Caco-2 (cell line): ENCODE measurements around the gene WDR27. TPM values are rescaled to one million over a fixed set of nuclear protein-coding genes. Genes with fewer than 3 reads are reported as not detected.
A peak's percentile ranks its signal among the peaks of the same experiment; 100 is the strongest.
"Not testable (repeated sequence)": the region's sequence is repeated elsewhere in the genome, so short reads cannot be mapped to it uniquely, and the experiment has no call there.

Source experiments
- BruUV-seq: library from RNA; stranded (reverse); fragments of 400-500 nt; replicated peaks from 2 replicates; lab custom pipeline; 2021; lab: Mats Ljungman, UMichigan
- CTCF ChIA-PET: fragments of 300-600 bp; sonication (Branson Sonifier 250); formaldehyde crosslinking; loops from one replicate; lab custom pipeline; 2022; ENCODE audit warnings: antibody characterized with exemption; lab: Charles Lee
- POLR2A ChIA-PET: fragments of 300-600 bp; sonication (Branson Sonifier 250); formaldehyde crosslinking; loops from one replicate; lab custom pipeline; 2022; ENCODE audit warnings: antibody characterized with exemption; lab: Charles Lee
- DNase-seq, 2 experiments: peaks; one replicate each; pipeline versions ENCODE4 v3.0.0 to v3.0.0-alpha.2; 2020 to 2022
- H3K27me3 ChIP-seq: replicated peaks from 2 replicates; pipeline ENCODE4 v1.6.0; 2011; ENCODE audit warnings: low read length; ENCODE audit not compliant: control insufficient read depth, insufficient read depth
- H3K36me3 ChIP-seq: 2 replicates; pipeline ENCODE4 v1.5.1; 2011; ENCODE audit warnings: low read length; ENCODE audit not compliant: control insufficient read depth, insufficient read depth
- H3K4me1 ChIP-seq: fragments of 250-450 bp; sonication (Bioruptor Pico); 2 replicates; pipeline ENCODE4 v1.5.1; 2020; ENCODE audit warnings: mild to moderate bottlenecking
- H3K4me3 ChIP-seq: 2 replicates; pipeline ENCODE4 v1.5.1; 2011; ENCODE audit warnings: low read depth, mild to moderate bottlenecking, control low read depth, low read length
- H3K9me3 ChIP-seq: fragments of 250-450 bp; sonication (Bioruptor Pico); 2 replicates; pipeline ENCODE4 v1.5.1; 2020; ENCODE audit warnings: mild to moderate bottlenecking, moderate library complexity
- H3K27ac Mint-ChIP-seq: one replicate; pipeline ENCODE4 v1.8.0; 2022; ENCODE audit warnings: mixed read lengths; ENCODE audit not compliant: unreplicated experiment
- H3K27me3 Mint-ChIP-seq: one replicate; pipeline ENCODE4 v1.8.0; 2022; ENCODE audit warnings: mixed read lengths; ENCODE audit not compliant: insufficient read depth, unreplicated experiment
- H3K36me3 Mint-ChIP-seq: one replicate; pipeline ENCODE4 v1.8.0; 2022; ENCODE audit warnings: mild to moderate bottlenecking, mixed read lengths; ENCODE audit not compliant: insufficient read depth, unreplicated experiment
- H3K4me1 Mint-ChIP-seq: one replicate; pipeline ENCODE4 v1.8.0; 2022; ENCODE audit warnings: low read depth, mixed read lengths; ENCODE audit not compliant: unreplicated experiment
- H3K4me3 Mint-ChIP-seq: one replicate; pipeline ENCODE4 v1.8.0; 2022; ENCODE audit warnings: mild to moderate bottlenecking, moderate library complexity, mixed read lengths; ENCODE audit not compliant: unreplicated experiment
- H3K9me3 Mint-ChIP-seq: one replicate; pipeline ENCODE4 v1.8.0; 2022; ENCODE audit warnings: mixed read lengths; ENCODE audit not compliant: unreplicated experiment
- intact Hi-C: fragments of 100-400 bp; cut with micrococcal nuclease; formaldehyde crosslinking; loops from one replicate; pipeline ENCODE4 v1.10.0; 2022; ENCODE audit not compliant: unreplicated experiment
- total RNA-seq: library from RNA; stranded (reverse); gene quantifications from 2 replicates; pipeline ENCODE4 v1.2.3, GENCODE V29; 2022
- TF ChIP-seq, protein P1 (sequence below), 2 experiments: fragments of 200-600 bp in 1 of 2; IDR thresholded peaks; 1 replicate in 1 of 2; 2 replicates in 1 of 2; pipeline versions ENCODE4 v1.5.1 to v1.8.0; 2011 to 2022; ENCODE audit warnings: antibody characterized with exemption in 1 of 2, control low read depth in 1 of 2, inconsistent platforms in 1 of 2, low read depth in 1 of 2, low read length in 1 of 2, mild to moderate bottlenecking in 1 of 2, moderate library complexity in 1 of 2; ENCODE audit not compliant: insufficient read depth in 1 of 2, severe bottlenecking in 1 of 2, unreplicated experiment in 1 of 2

WDR27 gene
- total RNA-seq, 1 experiment from 2014 or later = 62.9 TPM

DNA sequence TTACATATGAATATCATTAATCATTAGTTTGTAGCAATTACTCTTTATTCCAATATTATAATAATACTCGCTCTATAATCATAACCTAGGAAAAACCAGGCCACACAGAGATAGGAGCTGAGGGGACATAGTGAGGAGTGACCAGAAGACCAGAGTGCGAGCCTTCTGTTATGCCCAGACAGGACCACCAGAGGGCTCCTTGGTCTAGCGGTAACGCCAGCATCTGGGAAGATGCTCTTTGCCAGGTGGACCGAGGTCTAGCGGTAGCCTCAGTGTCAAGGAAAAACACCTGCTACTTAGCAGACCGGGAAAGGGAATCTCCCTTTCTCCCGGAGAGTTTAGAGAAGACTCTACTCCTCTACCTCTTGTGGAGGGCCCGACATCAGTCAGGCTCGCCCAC, 4.7 kb downstream of the WDR27 start:
- intact Hi-C loops, H3K27ac Mint-ChIP-seq, H3K9me3 ChIP-seq, H3K36me3 ChIP-seq, H3K4me3 ChIP-seq, H3K27me3 Mint-ChIP-seq, H3K4me1 Mint-ChIP-seq, H3K4me3 Mint-ChIP-seq, BruUV-seq, CTCF ChIA-PET, H3K9me3 Mint-ChIP-seq, H3K4me1 ChIP-seq, POLR2A ChIA-PET, H3K27me3 ChIP-seq: not testable (repeated sequence)
- TF ChIP-seq, protein P1, sequence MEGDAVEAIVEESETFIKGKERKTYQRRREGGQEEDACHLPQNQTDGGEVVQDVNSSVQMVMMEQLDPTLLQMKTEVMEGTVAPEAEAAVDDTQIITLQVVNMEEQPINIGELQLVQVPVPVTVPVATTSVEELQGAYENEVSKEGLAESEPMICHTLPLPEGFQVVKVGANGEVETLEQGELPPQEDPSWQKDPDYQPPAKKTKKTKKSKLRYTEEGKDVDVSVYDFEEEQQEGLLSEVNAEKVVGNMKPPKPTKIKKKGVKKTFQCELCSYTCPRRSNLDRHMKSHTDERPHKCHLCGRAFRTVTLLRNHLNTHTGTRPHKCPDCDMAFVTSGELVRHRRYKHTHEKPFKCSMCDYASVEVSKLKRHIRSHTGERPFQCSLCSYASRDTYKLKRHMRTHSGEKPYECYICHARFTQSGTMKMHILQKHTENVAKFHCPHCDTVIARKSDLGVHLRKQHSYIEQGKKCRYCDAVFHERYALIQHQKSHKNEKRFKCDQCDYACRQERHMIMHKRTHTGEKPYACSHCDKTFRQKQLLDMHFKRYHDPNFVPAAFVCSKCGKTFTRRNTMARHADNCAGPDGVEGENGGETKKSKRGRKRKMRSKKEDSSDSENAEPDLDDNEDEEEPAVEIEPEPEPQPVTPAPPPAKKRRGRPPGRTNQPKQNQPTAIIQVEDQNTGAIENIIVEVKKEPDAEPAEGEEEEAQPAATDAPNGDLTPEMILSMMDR (IDR thresholded peaks at IDR 0.05; ENCODE audit: insufficient read depth in 1 of 2, low read depth in 1 of 2, low read length in 1 of 2, severe bottlenecking in 1 of 2, unreplicated experiment in 1 of 2) = peak in 1 of 2 experiments; percentile 21
- DNase-seq = peak in 1 of 2 experiments; percentile 40
- H3K36me3 Mint-ChIP-seq = peaks cover 32% of the 10 kb centered on the region

GRCh38 chr6:169695131-169695530, 6.7 kb downstream of the WDR27 start:
- Histone ChIP-seq H3K9me3 (0 out of 2 replicates have a peak, but pooled peaks cover 3% of the 10 kb centered on the region), H3K36me3 (peaks cover 1% of the 10 kb centered on the region; the same call in 1 of the 2 replicates), H3K27me3 (no peaks in the 10 kb centered on the region), H3K4me1 (0 out of 2 replicates have a peak, but pooled peaks cover 8% of the 10 kb centered on the region), H3K4me3 (no peak overlapping the region)
- no peaks in the 10 kb centered on the region for H3K27me3 Mint-ChIP-seq
- H3K36me3 Mint-ChIP-seq = peaks cover 37% of the 10 kb centered on the region
- POLR2A ChIA-PET = no interaction called here
- intact Hi-C loops = no loop called here
- CTCF ChIA-PET = no interaction called here
- TF ChIP-seq, protein P1 (IDR thresholded peaks at IDR 0.05; ENCODE audit: insufficient read depth in 1 of 2, low read depth in 1 of 2, low read length in 1 of 2, severe bottlenecking in 1 of 2, unreplicated experiment in 1 of 2) = no peak
- H3K4me3 Mint-ChIP-seq = no peak overlapping the region
- BruUV-seq = no TSS peak
- H3K4me1 Mint-ChIP-seq = peaks cover 6% of the 10 kb centered on the region
- no peak overlapping the region for H3K27ac Mint-ChIP-seq
- peaks cover 15% of the 10 kb centered on the region for H3K9me3 Mint-ChIP-seq
- no peak for DNase-seq

- Mint-ChIP-seq H3K27me3 (no peaks in the 10 kb centered on the region), H3K4me1 (peaks cover 9% of the 10 kb centered on the region), H3K4me3 (no peak overlapping the region), H3K27ac (no peak overlapping the region), H3K9me3 (peaks cover 19% of the 10 kb centered on the region), H3K36me3 (peaks cover 38% of the 10 kb centered on the region)
- H3K27me3 ChIP-seq = no peaks in the 10 kb centered on the region
- CTCF ChIA-PET = no interaction called here
- POLR2A ChIA-PET = no interaction called here
- H3K4me1 ChIP-seq = 0 out of 2 replicates have a peak, but pooled peaks cover 8% of the 10 kb centered on the region
- TF ChIP-seq, protein P1 (IDR thresholded peaks at IDR 0.05; ENCODE audit: insufficient read depth in 1 of 2, low read depth in 1 of 2, low read length in 1 of 2, severe bottlenecking in 1 of 2, unreplicated experiment in 1 of 2) = no peak
- intact Hi-C loops = no loop called here
- H3K36me3 ChIP-seq = no peaks in the 10 kb centered on the region
- no TSS peak for BruUV-seq
- no peak for DNase-seq
- 0 out of 2 replicates have a peak, but pooled peaks cover 3% of the 10 kb centered on the region for H3K9me3 ChIP-seq
- no peak overlapping the region for H3K4me3 ChIP-seq
Observed at GRCh38 chr6:169692516-169692915, 9.3 kb downstream of the WDR27 start.
